Activated T-cell treated with anti-CD3 and anti-CD28 coated beads, Interleukin-2, amount 50 U/mL, for 24 hours (primary cell): ENCODE results near the gene DIAPH3.

Source experiments
- DNase-seq: peaks from one replicate; pipeline ENCODE4 v3.0.0-alpha.2; 2020
- H3K27ac Mint-ChIP-seq: 2 replicates; pipeline ENCODE4 v1.8.0; 2020; ENCODE audit warnings: mild to moderate bottlenecking, mixed read lengths
- H3K27me3 Mint-ChIP-seq: 2 replicates; pipeline ENCODE4 v1.8.0; 2020; ENCODE audit warnings: mixed read lengths
- H3K36me3 Mint-ChIP-seq: 2 replicates; pipeline ENCODE4 v1.8.0; 2020; ENCODE audit warnings: low read depth, mixed read lengths
- H3K4me1 Mint-ChIP-seq: 2 replicates; pipeline ENCODE4 v1.8.0; 2020; ENCODE audit warnings: low read depth, mixed read lengths
- H3K4me3 Mint-ChIP-seq: 2 replicates; pipeline ENCODE4 v1.8.0; 2020; ENCODE audit warnings: mild to moderate bottlenecking, moderate library complexity, mixed read lengths
- H3K9me3 Mint-ChIP-seq: 2 replicates; pipeline ENCODE4 v1.8.0; 2020; ENCODE audit warnings: mixed read lengths

The DIAPH3 gene

DNA sequence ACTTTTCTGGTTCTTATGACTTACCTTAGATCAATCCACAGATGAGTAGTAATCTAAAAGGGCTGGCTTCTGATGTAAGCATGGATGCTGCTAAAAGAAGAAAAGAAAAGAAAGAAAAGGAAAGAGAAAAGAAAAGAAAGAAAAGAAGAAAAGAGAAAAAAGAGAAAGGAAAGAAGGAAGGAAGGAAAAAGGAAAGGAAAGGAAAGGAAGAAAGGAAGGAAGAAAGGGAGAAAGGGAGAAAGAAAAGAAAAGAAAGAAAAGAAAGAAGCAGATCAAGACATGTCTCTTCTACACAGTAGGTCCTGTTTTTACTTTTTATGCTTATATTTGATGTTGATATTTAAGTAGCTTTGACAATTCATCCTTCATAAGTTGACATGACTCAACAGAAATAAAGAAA lies 421.3 kb downstream of the DIAPH3 start:
- Mint-ChIP-seq H3K4me3 (no peak overlapping the region), H3K36me3 (no peaks in the 10 kb centered on the region)

DNA sequence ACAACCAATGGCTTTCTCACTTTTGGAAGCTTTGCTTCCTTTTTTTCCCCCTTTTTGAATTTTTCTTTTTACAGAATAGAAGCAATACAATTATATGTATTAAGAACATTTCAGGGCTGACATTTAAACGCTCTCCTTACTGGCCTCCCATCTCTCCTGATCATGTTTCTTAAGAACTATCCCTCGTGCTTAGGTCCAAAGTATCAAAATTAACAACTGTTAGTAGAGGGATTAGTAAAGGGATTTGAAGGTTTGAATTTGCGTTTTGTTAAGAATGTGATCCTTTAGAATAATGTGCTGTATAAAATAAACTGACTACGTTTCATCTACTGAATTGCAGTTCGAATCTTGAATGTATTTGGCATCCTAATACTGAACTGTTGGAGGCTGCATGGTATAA lies 424.8 kb downstream of the DIAPH3 start:
- no peaks in the 10 kb centered on the region for H3K9me3 Mint-ChIP-seq
- H3K36me3 Mint-ChIP-seq = no peaks in the 10 kb centered on the region
- no peak for DNase-seq
- H3K4me1 Mint-ChIP-seq = peaks cover 2% of the 10 kb centered on the region
- H3K27me3 Mint-ChIP-seq = no peaks in the 10 kb centered on the region
- H3K4me3 Mint-ChIP-seq = no peak overlapping the region
- no peak overlapping the region for H3K27ac Mint-ChIP-seq

More for the DNA sequence above, 421.3 kb downstream of the DIAPH3 start:
- Mint-ChIP-seq H3K4me1 (peaks cover 12% of the 10 kb centered on the region), H3K27ac (no peak overlapping the region), H3K27me3 (no peaks in the 10 kb centered on the region), H3K9me3 (no peaks in the 10 kb centered on the region)
- DNase-seq = no peak

DNA sequence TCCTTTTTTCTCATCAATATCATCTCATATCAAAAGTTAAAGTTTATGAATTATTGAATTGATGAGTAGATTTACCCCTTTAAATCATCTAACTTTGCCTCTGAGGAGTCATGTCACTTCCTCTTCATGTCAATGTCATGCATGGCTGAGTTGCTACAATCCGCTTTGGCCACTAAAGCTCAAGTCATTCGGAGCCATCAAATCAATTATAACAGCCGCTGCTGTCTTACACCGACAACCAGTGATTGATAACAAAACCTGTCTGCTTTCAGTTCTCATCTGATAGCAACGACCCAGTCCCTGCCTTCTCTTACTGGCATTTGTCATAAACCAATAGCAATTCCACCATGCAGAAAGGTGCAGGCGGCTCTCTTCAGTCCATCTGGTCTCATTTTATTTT lies 429.3 kb downstream of the DIAPH3 start:
- peaks cover 2% of the 10 kb centered on the region for H3K4me1 Mint-ChIP-seq
- no peak overlapping the region for H3K4me3 Mint-ChIP-seq
- H3K36me3 Mint-ChIP-seq = no peaks in the 10 kb centered on the region
- H3K27ac Mint-ChIP-seq = no peak overlapping the region
- no peaks in the 10 kb centered on the region for H3K9me3 Mint-ChIP-seq
- H3K27me3 Mint-ChIP-seq = no peaks in the 10 kb centered on the region
- no peak for DNase-seq

DNA sequence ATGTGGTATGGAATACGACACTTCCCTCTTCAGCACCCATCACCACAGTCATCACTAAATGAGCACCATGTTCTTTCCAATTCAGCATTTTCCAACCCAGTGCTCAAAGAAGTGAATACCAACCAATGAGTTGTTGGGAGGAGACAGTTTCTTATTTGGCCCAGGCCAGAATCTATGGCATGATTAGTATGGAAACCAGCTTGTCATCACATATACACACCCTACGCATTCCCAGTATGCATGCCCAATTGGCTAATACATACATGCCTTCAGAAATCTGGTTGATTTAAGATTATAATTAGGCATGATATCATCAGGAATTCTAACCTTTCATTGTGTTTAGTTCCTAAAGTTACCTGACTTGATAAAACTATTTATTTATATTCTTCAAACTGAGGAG lies 430.0 kb downstream of the DIAPH3 start:
- no peak overlapping the region for H3K27ac Mint-ChIP-seq
- peaks cover 2% of the 10 kb centered on the region for H3K4me1 Mint-ChIP-seq
- no peak for DNase-seq
- no peaks in the 10 kb centered on the region for H3K9me3 Mint-ChIP-seq
- H3K4me3 Mint-ChIP-seq = no peak overlapping the region
- H3K36me3 Mint-ChIP-seq = no peaks in the 10 kb centered on the region
- no peaks in the 10 kb centered on the region for H3K27me3 Mint-ChIP-seq

DNA sequence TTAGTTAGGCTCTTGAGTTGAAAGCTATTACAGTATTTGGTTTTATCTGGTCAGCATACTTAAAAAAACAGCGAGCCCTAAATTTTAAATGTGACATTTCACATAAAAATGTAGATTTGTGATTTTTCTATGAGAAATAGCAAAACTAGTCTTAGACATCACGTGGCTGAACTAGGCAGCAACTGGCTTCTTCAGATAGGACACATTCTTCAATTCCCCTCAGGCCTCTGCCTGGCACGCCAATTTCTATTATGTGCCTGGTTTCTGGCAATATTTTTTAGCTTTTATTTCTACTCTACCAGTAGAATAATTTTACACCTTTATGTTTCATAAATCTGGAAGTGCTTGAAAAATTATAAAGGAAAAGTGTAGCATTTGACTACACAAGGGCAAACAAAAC lies 433.7 kb downstream of the DIAPH3 start:
- no peak overlapping the region for H3K4me3 Mint-ChIP-seq
- H3K9me3 Mint-ChIP-seq = no peaks in the 10 kb centered on the region
- H3K27me3 Mint-ChIP-seq = no peaks in the 10 kb centered on the region
- H3K36me3 Mint-ChIP-seq = no peaks in the 10 kb centered on the region
- no peak overlapping the region for H3K27ac Mint-ChIP-seq
- H3K4me1 Mint-ChIP-seq = peaks cover 2% of the 10 kb centered on the region
- no peak for DNase-seq

DNA sequence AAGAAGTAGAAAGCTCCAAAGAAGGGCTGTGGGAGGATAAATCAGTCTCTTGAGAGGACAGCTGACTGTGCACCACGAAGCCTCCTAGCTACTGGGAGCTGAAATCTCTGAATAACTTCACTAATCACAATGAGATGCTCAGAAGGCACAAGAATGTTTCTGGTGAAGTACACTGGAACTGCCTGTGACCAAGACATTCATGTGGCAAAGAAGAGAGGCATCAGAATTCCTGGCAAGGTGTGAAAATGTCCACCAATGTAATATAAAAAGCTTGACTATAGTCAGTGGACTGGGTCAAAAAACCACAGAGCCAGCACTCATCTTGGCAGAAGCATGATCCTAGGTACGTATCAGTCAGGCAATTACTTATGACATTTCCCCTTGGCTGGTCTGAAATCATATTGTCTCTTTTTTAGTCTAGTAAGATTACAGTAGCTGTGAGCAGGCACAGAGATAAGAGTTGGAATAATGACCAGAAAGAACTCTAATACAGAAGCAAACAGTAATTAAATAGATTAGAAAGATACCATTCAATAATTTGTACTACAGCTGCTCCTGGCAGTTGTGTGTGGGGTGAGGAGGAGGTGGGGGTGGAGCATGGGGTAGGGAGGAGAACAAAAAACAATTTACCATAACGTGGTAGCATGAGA lies 434.7 kb downstream of the DIAPH3 start:
- Mint-ChIP-seq H3K9me3 (no peaks in the 10 kb centered on the region), H3K36me3 (no peaks in the 10 kb centered on the region), H3K27ac (no peak overlapping the region), H3K4me1 (no peaks in the 10 kb centered on the region), H3K4me3 (no peak overlapping the region), H3K27me3 (no peaks in the 10 kb centered on the region)
- DNase-seq = no peak

DNA sequence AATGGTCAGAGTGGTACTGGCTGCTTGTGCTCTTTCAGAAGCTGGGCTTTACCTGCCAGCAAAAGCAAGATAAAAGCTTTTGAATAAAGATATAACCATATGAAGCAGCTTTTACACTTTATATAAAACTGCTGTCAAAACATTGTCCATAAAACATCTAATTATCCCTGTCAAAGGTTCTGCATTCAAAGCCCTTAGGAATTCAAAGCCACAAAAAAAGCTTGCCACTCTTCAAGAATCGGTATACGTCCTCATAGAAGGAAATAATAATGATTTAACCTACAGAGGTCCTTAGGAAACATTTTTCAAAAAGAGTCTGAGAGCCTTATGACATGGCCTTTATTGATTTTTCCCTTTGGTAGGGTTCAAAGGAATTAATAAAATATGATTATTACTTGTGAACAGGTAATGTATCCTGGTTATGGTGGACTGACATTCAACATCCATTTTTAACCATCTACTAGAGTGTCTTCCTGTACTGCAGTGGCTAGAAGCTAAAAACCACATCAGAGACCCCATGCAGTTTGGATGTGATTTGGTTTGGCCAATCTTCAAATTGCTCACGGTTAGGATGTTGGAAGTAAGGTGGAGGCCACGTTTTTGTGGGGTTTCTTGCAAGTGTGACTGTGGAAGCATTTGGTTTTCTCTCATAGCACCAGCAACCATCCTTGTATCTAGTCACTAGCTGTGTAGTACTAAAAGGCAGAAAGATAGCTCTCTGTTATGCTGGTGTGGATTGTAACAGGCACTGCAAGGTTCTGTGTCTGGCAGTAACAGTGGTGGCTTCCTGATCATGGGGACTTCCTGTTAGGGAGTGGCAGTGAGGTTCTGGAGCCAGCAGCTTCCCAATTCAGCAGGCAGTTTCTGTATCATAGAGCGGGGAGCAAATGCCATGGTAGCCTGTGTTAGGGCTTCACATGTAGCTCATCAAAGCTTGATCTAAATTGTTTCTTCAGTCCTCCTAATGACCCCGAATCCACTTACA lies 441.5 kb downstream of the DIAPH3 start:
- Mint-ChIP-seq H3K36me3 (no peaks in the 10 kb centered on the region), H3K9me3 (no peaks in the 10 kb centered on the region), H3K4me3 (no peak overlapping the region), H3K4me1 (peaks cover 14% of the 10 kb centered on the region), H3K27ac (no peak overlapping the region), H3K27me3 (no peaks in the 10 kb centered on the region)
- no peak for DNase-seq

DNA sequence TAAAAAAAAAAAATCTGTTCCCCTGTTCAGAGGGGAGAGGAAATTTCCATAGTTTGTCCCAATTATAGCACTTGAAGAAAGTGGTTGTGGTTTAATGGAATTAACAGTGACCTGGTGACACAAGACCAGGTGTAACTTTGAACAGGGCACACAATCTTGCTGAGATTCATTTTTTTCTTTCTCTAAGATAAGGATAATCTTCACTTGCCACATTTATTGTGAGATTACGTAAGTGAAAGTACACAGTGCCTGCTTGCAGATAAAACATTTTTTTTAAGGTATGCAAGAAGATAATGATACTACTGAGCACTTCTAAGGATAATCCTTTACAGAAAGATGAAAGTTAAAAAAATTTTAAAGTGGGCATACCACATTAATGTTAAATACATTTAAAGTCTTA lies 448.1 kb downstream of the DIAPH3 start:
- no peaks in the 10 kb centered on the region for H3K27me3 Mint-ChIP-seq
- H3K4me3 Mint-ChIP-seq = no peak overlapping the region
- no peak for DNase-seq
- no peaks in the 10 kb centered on the region for H3K4me1 Mint-ChIP-seq
- no peaks in the 10 kb centered on the region for H3K9me3 Mint-ChIP-seq
- H3K27ac Mint-ChIP-seq = no peak overlapping the region
- no peaks in the 10 kb centered on the region for H3K36me3 Mint-ChIP-seq

DNA sequence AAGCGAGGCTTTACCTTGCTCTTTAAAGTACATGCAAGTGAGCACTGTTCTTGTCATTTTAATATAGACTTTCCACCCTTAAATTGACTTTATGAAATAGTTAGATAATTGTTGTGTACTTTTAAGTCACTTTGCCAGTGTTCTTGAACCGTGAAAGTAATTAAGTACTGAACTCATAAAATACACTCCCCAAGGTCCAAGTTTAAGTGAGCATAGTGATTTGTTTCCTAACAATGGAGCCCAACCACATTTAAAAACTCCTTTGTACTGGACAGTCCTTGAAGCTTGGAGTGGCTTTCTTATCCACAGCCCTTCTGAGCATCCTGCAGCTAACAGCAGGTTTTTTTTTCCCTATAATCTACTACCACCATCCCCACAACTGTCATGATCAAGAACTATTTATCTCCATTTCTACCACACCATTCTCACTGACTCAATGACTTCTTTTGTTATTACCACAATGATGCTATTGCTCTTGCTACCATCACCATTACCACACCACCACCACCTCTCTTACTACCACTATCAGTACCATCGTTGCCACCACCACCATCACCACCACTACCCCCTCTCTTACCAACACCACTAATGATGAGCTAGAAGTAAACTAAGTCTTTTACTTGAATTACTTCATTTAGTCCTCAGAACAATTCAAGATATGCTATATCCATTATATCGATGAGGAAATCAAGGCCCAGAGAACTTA lies 452.6 kb downstream of the DIAPH3 start:
- Mint-ChIP-seq H3K9me3 (no peaks in the 10 kb centered on the region), H3K27me3 (peaks cover 4% of the 10 kb centered on the region), H3K4me3 (no peak overlapping the region), H3K4me1 (no peaks in the 10 kb centered on the region), H3K27ac (no peak overlapping the region), H3K36me3 (no peaks in the 10 kb centered on the region)
- no peak for DNase-seq

DNA sequence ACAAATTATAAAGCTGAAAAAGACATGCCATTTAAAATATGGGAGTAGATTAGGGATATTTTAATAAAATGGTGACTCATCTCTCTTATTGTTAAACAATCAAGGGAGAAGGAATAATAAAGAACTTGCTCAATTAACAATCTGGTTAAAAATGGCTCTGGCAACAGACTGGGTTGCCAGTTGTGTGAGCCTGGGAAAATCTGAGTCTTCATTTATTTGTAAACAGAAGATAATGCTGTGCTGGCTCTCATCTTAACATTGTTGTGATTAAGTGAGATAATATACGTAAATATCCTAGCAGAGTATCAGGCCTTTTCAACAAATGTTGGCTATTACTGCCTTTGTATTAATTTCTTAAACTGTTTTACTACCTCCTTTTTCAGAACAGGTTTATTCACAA lies 453.3 kb downstream of the DIAPH3 start:
- H3K27ac Mint-ChIP-seq = no peak overlapping the region
- no peaks in the 10 kb centered on the region for H3K9me3 Mint-ChIP-seq
- no peaks in the 10 kb centered on the region for H3K4me1 Mint-ChIP-seq
- no peak for DNase-seq
- no peaks in the 10 kb centered on the region for H3K36me3 Mint-ChIP-seq
- H3K27me3 Mint-ChIP-seq = peaks cover 4% of the 10 kb centered on the region
- H3K4me3 Mint-ChIP-seq = no peak overlapping the region

DNA sequence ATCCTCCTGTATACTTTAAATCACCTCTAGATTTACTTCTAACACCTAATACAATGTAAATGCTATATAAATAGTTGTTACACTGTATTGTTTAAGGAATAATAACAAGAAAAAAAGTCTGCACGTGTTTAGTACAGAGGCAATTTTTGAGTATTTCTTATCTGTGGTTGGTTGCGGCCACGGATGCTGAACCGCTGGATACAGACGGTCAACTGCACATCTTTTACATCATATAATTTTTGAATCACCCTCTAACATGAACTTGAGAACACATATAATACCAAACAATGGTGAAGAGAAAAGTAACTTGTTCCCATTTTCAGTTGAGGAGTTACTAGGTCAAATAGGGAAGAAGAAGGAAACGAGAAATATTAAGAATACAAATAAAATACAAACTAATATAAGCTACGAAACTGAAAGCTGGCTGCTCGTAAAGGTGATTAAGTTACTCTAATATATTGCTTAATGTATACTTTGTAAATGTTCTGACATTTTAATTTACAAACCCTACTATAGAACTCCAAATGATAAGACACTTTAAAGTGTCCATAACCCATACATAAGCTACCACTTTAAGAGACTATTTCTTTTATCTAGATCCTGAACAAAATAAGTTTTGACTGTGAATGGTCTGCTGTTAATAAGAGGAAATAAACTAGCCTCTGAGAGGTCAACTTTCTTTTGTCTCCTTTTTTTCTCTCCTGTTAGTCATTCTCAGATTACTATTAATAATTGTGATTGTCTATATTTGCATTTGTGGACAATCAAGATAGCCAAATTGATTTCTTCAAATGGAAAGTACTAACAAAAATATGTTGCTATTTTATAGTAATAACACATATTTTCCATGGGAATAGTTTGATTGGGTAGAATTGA lies 457.4 kb downstream of the DIAPH3 start:
- Mint-ChIP-seq H3K36me3 (no peaks in the 10 kb centered on the region), H3K27me3 (peaks cover 4% of the 10 kb centered on the region), H3K4me1 (peaks cover 3% of the 10 kb centered on the region), H3K27ac (no peak overlapping the region), H3K4me3 (no peak overlapping the region), H3K9me3 (no peaks in the 10 kb centered on the region)
- DNase-seq = no peak

DNA sequence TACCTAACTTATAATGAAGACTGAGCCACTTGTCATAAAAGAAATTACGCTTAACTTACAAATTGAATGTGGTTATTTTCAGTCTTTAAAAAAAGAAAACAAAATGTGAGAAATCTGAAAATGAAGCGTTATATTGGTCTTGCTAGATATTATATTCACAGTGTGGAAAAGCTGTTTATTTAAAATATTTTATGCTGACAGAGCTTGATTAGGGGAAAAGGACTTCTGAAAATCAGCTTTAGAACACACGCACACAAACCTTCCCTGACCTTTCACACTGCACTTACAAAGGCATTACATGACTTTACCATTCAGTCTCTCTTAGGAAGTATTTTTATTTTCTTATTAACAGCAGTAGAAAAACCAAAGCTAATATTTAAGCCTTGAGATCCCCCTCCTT lies 461.5 kb downstream of the DIAPH3 start:
- Mint-ChIP-seq H3K9me3 (no peaks in the 10 kb centered on the region), H3K4me3 (no peak overlapping the region), H3K4me1 (peaks cover 3% of the 10 kb centered on the region), H3K27ac (no peak overlapping the region), H3K27me3 (no peaks in the 10 kb centered on the region), H3K36me3 (no peaks in the 10 kb centered on the region)
- DNase-seq = no peak

DNA sequence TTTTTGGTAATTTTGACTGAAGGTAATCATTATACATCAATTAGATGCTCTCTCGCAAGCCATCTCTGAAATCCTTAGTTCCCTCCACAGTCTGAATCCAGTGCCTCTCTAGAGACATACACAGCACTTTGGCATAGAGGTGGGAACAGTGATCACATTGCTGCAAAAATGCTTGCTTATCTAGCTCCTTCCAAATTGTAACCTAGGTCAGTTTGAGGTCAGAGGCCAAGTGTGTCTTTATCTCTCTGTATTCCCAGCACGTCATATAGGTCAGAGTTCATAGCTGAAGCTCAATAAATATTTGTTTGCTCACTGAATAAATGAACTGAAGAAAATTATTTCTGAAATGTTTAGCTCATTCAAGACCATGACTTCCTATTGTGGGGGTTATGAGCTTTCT lies 462.5 kb downstream of the DIAPH3 start:
- no peak for DNase-seq
- H3K9me3 Mint-ChIP-seq = no peaks in the 10 kb centered on the region
- H3K27ac Mint-ChIP-seq = no peak overlapping the region
- H3K4me3 Mint-ChIP-seq = no peak overlapping the region
- H3K4me1 Mint-ChIP-seq = peaks cover 3% of the 10 kb centered on the region
- no peaks in the 10 kb centered on the region for H3K36me3 Mint-ChIP-seq
- H3K27me3 Mint-ChIP-seq = no peaks in the 10 kb centered on the region

DNA sequence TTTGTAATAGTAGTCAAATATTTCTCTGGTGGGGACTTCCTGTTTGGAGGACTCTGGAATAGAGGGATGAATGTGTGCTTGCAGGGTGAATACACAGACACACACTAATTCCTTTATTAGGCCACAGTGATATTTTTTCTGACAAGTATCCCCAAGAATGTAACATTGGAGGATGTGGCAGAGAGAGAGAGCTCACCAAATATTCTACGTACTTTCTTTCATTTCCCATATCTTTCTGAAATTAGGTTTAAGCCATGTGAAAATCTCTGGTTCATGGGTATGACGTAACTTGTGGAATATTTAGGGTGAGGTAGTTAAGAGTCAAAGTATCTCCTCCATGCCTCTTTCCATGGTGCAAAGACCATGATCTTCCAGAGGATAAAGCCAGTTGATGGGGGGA lies 463.4 kb downstream of the DIAPH3 start:
- H3K27ac Mint-ChIP-seq = no peak overlapping the region
- H3K36me3 Mint-ChIP-seq = no peaks in the 10 kb centered on the region
- H3K9me3 Mint-ChIP-seq = no peaks in the 10 kb centered on the region
- peaks cover 3% of the 10 kb centered on the region for H3K4me1 Mint-ChIP-seq
- DNase-seq = no peak
- no peaks in the 10 kb centered on the region for H3K27me3 Mint-ChIP-seq
- H3K4me3 Mint-ChIP-seq = no peak overlapping the region
